Loucy (cell line): Measurements from ENCODE around the gene IL17A.

Experiments used
- H2AFZ ChIP-seq: fragments of 200-600 bp; sonication (generic); 2 replicates; pipeline ENCODE4 v1.6.0; 2016; ENCODE audit warnings: antibody characterized with exemption, mild to moderate bottlenecking, low read length, moderate library complexity
- H3F3A ChIP-seq: fragments of 200-600 bp; 2 replicates; pipeline ENCODE4 v1.6.0; 2016; ENCODE audit warnings: antibody characterized with exemption, low read depth, mild to moderate bottlenecking
- H3K27me3 ChIP-seq: fragments of 200-600 bp; sonication (generic); 2 replicates; pipeline ENCODE4 v1.6.1; 2014; ENCODE audit warnings: low read length, mild to moderate bottlenecking; ENCODE audit not compliant: insufficient read depth, poor library complexity, severe bottlenecking
- H3K36me3 ChIP-seq: fragments of 200-600 bp; sonication (generic); 2 replicates; pipeline ENCODE4 v1.6.1; 2016; ENCODE audit warnings: low read length; ENCODE audit not compliant: insufficient read depth
- H3K4me1 ChIP-seq: fragments of 200-600 bp; sonication (generic); 2 replicates; pipeline ENCODE4 v1.5.1; 2014; ENCODE audit warnings: low read length, mild to moderate bottlenecking; ENCODE audit not compliant: insufficient read depth, poor library complexity, severe bottlenecking
- H3K4me2 ChIP-seq: fragments of 200-600 bp; sonication (generic); 2 replicates; pipeline ENCODE4 v1.6.0; 2014; ENCODE audit warnings: antibody characterized with exemption, low read length, low read depth, mild to moderate bottlenecking; ENCODE audit not compliant: poor library complexity, severe bottlenecking
- H3K4me3 ChIP-seq: fragments of 200-600 bp; sonication (generic); 2 replicates; pipeline ENCODE4 v1.5.1; 2014; ENCODE audit warnings: low read length, mild to moderate bottlenecking, mixed read lengths; ENCODE audit not compliant: poor library complexity, severe bottlenecking
- H3K79me2 ChIP-seq: fragments of 200-600 bp; sonication (generic); 2 replicates; pipeline ENCODE4 v1.6.1; 2014; ENCODE audit warnings: low read length; ENCODE audit not compliant: insufficient read depth
- H3K9ac ChIP-seq: fragments of 200-600 bp; sonication (generic); 2 replicates; pipeline ENCODE4 v1.6.0; 2014; ENCODE audit warnings: mild to moderate bottlenecking, low read depth, low read length, moderate library complexity; ENCODE audit not compliant: poor library complexity, severe bottlenecking
- H3K9me2 ChIP-seq: fragments of 200-600 bp; sonication (generic); replicated peaks from 2 replicates; pipeline ENCODE4 v1.6.1; 2016; ENCODE audit warnings: low read depth, low read length, mixed read lengths
- H3K9me3 ChIP-seq: fragments of 200-600 bp; sonication (generic); 2 replicates; pipeline ENCODE4 v1.6.1; 2014; ENCODE audit warnings: mild to moderate bottlenecking, antibody characterized with exemption, low read length, low read depth; ENCODE audit not compliant: insufficient read depth
- H4K20me1 ChIP-seq: fragments of 200-600 bp; sonication (generic); 2 replicates; pipeline ENCODE4 v1.6.0; 2014; ENCODE audit warnings: antibody characterized with exemption, low read length, mild to moderate bottlenecking; ENCODE audit not compliant: insufficient read depth, poor library complexity, severe bottlenecking
- EZH2phosphoT487 ChIP-seq: fragments of 200-600 bp; IDR thresholded peaks from 2 replicates; pipeline ENCODE4 v1.6.1; 2018; ENCODE audit warnings: antibody characterized with exemption, mild to moderate bottlenecking, moderate library complexity, borderline replicate concordance
- TF ChIP-seq, protein P1 (sequence below): fragments of 200-600 bp; sonication (generic); conservative IDR thresholded peaks from 2 replicates; pipeline ENCODE4 v1.5.1; 2014; ENCODE audit warnings: mild to moderate bottlenecking, antibody characterized with exemption, low read length

IL17A gene

DNA sequence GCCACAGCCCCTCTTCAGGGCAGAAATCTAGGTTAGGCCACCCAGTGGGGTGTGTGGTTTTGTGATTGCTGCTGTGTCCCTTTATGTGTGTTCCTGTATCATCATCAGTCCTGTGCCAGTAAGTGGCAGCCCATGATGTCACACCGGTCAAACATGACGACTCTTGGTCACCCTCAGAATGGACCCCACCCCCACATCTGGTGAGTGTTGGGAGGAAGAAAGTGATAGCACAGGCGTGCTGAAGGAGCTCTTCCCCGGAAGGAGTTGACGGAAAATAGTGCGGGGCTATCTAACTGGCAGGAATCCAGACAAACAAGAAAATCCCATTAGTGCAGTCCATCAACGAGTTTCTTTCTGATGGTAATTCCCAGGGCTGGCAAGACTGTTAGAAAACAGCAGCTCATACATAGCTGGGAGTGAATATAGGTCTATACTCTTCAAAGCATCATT lies 33.4 kb upstream of the IL17A start:
- Histone ChIP-seq H3F3A (no peaks in the 10 kb centered on the region), H3K27me3 (no peaks in the 10 kb centered on the region), H3K9ac (no peak overlapping the region), H3K4me3 (no peak overlapping the region), H3K4me1 (peaks cover 31% of the 10 kb centered on the region), H4K20me1 (no peaks in the 10 kb centered on the region), H3K9me3 (no peaks in the 10 kb centered on the region), H3K79me2 (no peaks in the 10 kb centered on the region), H3K4me2 (no peak overlapping the region), H3K9me2 (no peaks in the 10 kb centered on the region), H2AFZ (no peak overlapping the region), H3K36me3 (no peaks in the 10 kb centered on the region)
- TF ChIP-seq, protein P1, sequence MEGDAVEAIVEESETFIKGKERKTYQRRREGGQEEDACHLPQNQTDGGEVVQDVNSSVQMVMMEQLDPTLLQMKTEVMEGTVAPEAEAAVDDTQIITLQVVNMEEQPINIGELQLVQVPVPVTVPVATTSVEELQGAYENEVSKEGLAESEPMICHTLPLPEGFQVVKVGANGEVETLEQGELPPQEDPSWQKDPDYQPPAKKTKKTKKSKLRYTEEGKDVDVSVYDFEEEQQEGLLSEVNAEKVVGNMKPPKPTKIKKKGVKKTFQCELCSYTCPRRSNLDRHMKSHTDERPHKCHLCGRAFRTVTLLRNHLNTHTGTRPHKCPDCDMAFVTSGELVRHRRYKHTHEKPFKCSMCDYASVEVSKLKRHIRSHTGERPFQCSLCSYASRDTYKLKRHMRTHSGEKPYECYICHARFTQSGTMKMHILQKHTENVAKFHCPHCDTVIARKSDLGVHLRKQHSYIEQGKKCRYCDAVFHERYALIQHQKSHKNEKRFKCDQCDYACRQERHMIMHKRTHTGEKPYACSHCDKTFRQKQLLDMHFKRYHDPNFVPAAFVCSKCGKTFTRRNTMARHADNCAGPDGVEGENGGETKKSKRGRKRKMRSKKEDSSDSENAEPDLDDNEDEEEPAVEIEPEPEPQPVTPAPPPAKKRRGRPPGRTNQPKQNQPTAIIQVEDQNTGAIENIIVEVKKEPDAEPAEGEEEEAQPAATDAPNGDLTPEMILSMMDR: no peak
- no peak for TF ChIP-seq EZH2phosphoT487

DNA sequence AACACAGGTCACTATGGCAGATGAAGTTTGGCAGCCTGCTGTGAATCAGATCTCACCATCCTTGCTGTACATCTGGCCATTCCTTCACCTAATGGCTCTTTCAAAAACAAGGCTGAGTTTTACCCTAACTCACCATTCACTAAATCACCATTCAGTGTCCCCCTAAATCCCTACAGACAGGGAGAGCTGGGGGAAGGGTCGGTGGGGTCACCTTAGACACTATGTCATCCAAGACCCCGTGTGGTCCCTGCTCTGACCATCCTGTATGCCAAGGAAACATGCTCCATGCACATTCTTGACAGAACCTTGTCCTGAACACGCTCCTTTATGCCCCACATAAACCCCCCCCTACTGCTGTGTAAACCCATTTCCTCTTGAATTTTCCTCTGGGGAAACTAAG lies 31.8 kb upstream of the IL17A start:
- H2AFZ ChIP-seq: no peak overlapping the region

DNA sequence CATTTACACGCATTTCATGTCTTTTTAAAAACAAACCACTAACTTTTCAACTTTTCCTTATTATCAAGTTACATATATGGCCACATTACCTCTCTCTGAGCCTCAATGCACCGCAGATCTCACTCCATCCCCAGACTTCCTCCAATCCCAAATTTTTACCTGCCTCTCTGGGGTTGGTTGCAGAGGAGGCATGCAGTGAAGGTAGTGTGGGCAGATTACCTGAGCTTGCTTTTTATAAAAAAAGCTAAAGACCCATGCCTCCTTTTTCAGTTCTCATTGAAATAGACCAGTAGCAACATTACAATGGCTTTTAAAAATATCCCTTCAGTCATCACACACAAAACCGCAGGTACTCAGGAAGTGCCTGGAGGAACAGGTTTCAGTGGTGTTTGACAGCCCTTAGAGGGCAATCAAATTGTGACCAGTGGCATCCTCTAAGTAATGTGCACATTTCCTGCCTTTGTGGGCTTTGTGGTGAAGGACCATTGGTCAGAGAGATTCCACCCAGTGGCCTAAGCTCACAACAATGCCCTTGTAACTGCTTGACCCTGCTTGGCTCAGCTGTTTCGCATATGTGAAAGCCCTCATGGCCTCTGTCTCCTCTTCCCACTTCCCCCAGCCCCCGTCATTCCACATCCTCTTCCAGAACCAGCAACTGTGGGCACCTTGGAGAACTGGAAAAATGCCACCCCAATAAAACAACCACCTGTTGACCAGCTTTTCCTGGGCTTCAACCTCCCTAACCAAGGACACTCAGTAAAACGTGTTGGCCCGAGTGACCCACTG lies 30.2 kb upstream of the IL17A start:
- H3K4me3 ChIP-seq: peak overlapping the region; percentile 58
- no peaks in the 10 kb centered on the region for H3K36me3 ChIP-seq
- no peak overlapping the region for H2AFZ ChIP-seq
- TF ChIP-seq, protein P1: no peak
- TF ChIP-seq EZH2phosphoT487: peak; percentile 65; the same call in 1 of the 2 replicates
- H3K9me3 ChIP-seq: no peaks in the 10 kb centered on the region
- H3K27me3 ChIP-seq: no peaks in the 10 kb centered on the region
- H3K79me2 ChIP-seq: no peaks in the 10 kb centered on the region
- H3K9me2 ChIP-seq: no peaks in the 10 kb centered on the region
- H3F3A ChIP-seq: no peaks in the 10 kb centered on the region
- no peaks in the 10 kb centered on the region for H4K20me1 ChIP-seq
- peak overlapping the region; percentile 35 for H3K9ac ChIP-seq
- H3K4me2 ChIP-seq: peak overlapping the region; percentile 86
- peaks cover 31% of the 10 kb centered on the region for H3K4me1 ChIP-seq

More for the DNA sequence above, 31.8 kb upstream of the IL17A start:
- TF ChIP-seq, protein P1: no peak
- TF ChIP-seq EZH2phosphoT487: no peak
- Histone ChIP-seq H3K9ac (no peak overlapping the region), H3K36me3 (no peaks in the 10 kb centered on the region), H3K27me3 (no peaks in the 10 kb centered on the region), H3F3A (no peaks in the 10 kb centered on the region), H3K4me3 (no peak overlapping the region), H3K9me2 (no peaks in the 10 kb centered on the region), H3K9me3 (no peaks in the 10 kb centered on the region), H3K4me2 (no peak overlapping the region), H3K4me1 (peaks cover 31% of the 10 kb centered on the region), H4K20me1 (no peaks in the 10 kb centered on the region), H3K79me2 (no peaks in the 10 kb centered on the region)
